NCI-H82 treated with DMSO at 0.1 percent for 48 hours (cell line): Measurements from ENCODE around the gene KASH5.

ENCODE experiments used
- DNase-seq: peaks from one replicate; lab custom pipeline; 2025; ENCODE audit not compliant: unreplicated experiment; lab: John Stamatoyannopoulos, UW

KASH5 gene

GRCh38 chr19:49393881-49394280, 5.8 kb downstream of the KASH5 start:
- no peak for DNase-seq

GRCh38 chr19:49395581-49396407, 7.7 kb downstream of the KASH5 start:
- peak; percentile 83 for DNase-seq

GRCh38 chr19:49396738-49397505, 8.9 kb downstream of the KASH5 start:
- DNase-seq = no peak

- no peak for DNase-seq
These were observed 10.1 kb downstream of the KASH5 start for GRCh38 chr19:49398001-49398615.

GRCh38 chr19:49398931-49399330, 10.9 kb downstream of the KASH5 start:
- no peak for DNase-seq

GRCh38 chr19:49400029-49400428, 12.0 kb downstream of the KASH5 start:
- no peak for DNase-seq

GRCh38 chr19:49403404-49404187, 15.5 kb downstream of the KASH5 start:
- DNase-seq = peak; percentile 65

GRCh38 chr19:49407079-49407478, 19.0 kb downstream of the KASH5 start:
- no peak for DNase-seq

- DNase-seq = no peak
These were observed 19.5 kb downstream of the KASH5 start for GRCh38 chr19:49407482-49408015.

- no peak for DNase-seq
These were observed 20.9 kb downstream of the KASH5 start for GRCh38 chr19:49408816-49409440.

- DNase-seq = no peak
These were observed 21.5 kb downstream of the KASH5 start for GRCh38 chr19:49409441-49410029.

- no peak for DNase-seq
These were observed 23.8 kb downstream of the KASH5 start for GRCh38 chr19:49411681-49412326.

GRCh38 chr19:49413348-49413747, 25.3 kb downstream of the KASH5 start:
- DNase-seq = peak; percentile 85

- no peak for DNase-seq
These were observed 26.2 kb downstream of the KASH5 start for GRCh38 chr19:49414256-49414655.

- no peak for DNase-seq
These were observed 27.2 kb downstream of the KASH5 start for GRCh38 chr19:49415102-49415809.

GRCh38 chr19:49415810-49416200, 27.8 kb downstream of the KASH5 start:
- DNase-seq = no peak

- DNase-seq = no peak
These were observed 29.0 kb downstream of the KASH5 start for GRCh38 chr19:49417088-49417487.

GRCh38 chr19:49418511-49418910, 30.5 kb downstream of the KASH5 start:
- peak; percentile 11 for DNase-seq

GRCh38 chr19:49419173-49419572, 31.1 kb downstream of the KASH5 start:
- no peak for DNase-seq
